Tibial nerve (tissue), 4 donors: Measurements from ENCODE around the gene SH3TC1. TPM values are rescaled to one million over a fixed set of nuclear protein-coding genes. Genes with fewer than 3 reads are reported as not detected.

Experiments used
- DNase-seq, 2 donors: peaks; one replicate each; pipeline ENCODE4 v3.0.0-alpha.2; 2019; ENCODE audit warnings: low spot score in 2 of 2
- H3K27ac ChIP-seq, 4 donors: fragments of 200-600 bp; sonication (generic) in 3 of 4; one replicate each; pipeline ENCODE4 v1.5.1; 2017 to 2019; ENCODE audit warnings: mild to moderate bottlenecking in 1 of 4
- H3K27me3 ChIP-seq, 2 donors: fragments of 200-600 bp; sonication (generic) in 1 of 2; one replicate each; pipeline versions ENCODE4 v1.5.1 to v1.6.0; 2017 to 2019
- H3K36me3 ChIP-seq, 3 donors: fragments of 200-600 bp; sonication (generic); one replicate each; pipeline ENCODE4 v1.5.1; 2018 to 2019
- H3K4me1 ChIP-seq, 4 donors: fragments of 200-600 bp; sonication (generic) in 3 of 4; one replicate each; pipeline ENCODE4 v1.5.1; 2017 to 2019
- H3K4me3 ChIP-seq, 4 donors: fragments of 200-600 bp; sonication (generic) in 3 of 4; one replicate each; pipeline ENCODE4 v1.5.1; 2017 to 2019; ENCODE audit warnings: mild to moderate bottlenecking in 1 of 4, moderate library complexity in 1 of 4
- H3K9me3 ChIP-seq, 4 donors: fragments of 200-600 bp; sonication (generic) in 3 of 4; one replicate each; pipeline ENCODE4 v1.5.1; 2017 to 2019
- CTCF ChIP-seq, 5 experiments: fragments of 200-600 bp in 3 of 5; fragments of 450-650 bp in 2 of 5; sonication (generic) in 3 of 5; IDR thresholded peaks; one replicate each; pipeline ENCODE4 v1.5.1; 2016 to 2019; ENCODE audit warnings: antibody characterized with exemption in 5 of 5, mild to moderate bottlenecking in 3 of 5, moderate library complexity in 2 of 5
- EP300 ChIP-seq, 2 donors: sonication (generic); formaldehyde crosslinking; IDR thresholded peaks; one replicate each; pipeline ENCODE4 v1.6.1; 2017; ENCODE audit warnings: antibody characterized with exemption in 2 of 2, mild to moderate bottlenecking in 1 of 2
- POLR2A ChIP-seq, 2 donors: fragments of 450-650 bp; IDR thresholded peaks; one replicate each; pipeline ENCODE4 v1.6.1; 2017; ENCODE audit warnings: antibody characterized with exemption in 2 of 2, mild to moderate bottlenecking in 2 of 2, moderate library complexity in 2 of 2
- WGBS, 2 donors: methylation state at CpG; one replicate each; pipeline ENCODE4 v1.1.5; 2018; 5-methylcytosine and 5-hydroxymethylcytosine counted together
- total RNA-seq, 4 donors: library from RNA; depleted of rRNA; stranded (reverse); fragments of >200 nt; gene quantifications; one replicate each; pipeline ENCODE4 v1.1.0, GENCODE V29; 2016

Gene SH3TC1
- total RNA-seq, 4 donors from 2014 or later: 31.6 to 176 (median 69.7) TPM

- H3K27me3 ChIP-seq: no peaks in the 10 kb centered on the region
- 78 to 86% methylated on average over 13 of the region's 13 CpGs for WGBS, 2 donors
- H3K36me3 ChIP-seq: peaks cover 0 to 17% (median 0%) of the 10 kb centered on the region in 3 donors
- no peaks in the 10 kb centered on the region for H3K9me3 ChIP-seq
- no peak overlapping the region for H3K27ac ChIP-seq
- DNase-seq: no peak
- TF ChIP-seq EP300 (IDR thresholded peaks at IDR 0.05) (no peak), POLR2A (IDR thresholded peaks at IDR 0.05) (no peak), CTCF (IDR thresholded peaks at IDR 0.05) (no peak)
- H3K4me3 ChIP-seq: no peak overlapping the region
- peaks cover 0 to 9% (median 0%) of the 10 kb centered on the region in 4 donors for H3K4me1 ChIP-seq
These were observed 15.0 kb downstream of the SH3TC1 start for GRCh38 chr4:8214136-8214535.

GRCh38 chr4:8215001-8215427 is 15.9 kb downstream of the SH3TC1 start:
- Histone ChIP-seq H3K36me3 (peaks cover 0 to 26% (median 0%) of the 10 kb centered on the region in 3 donors), H3K9me3 (no peaks in the 10 kb centered on the region), H3K27me3 (no peaks in the 10 kb centered on the region), H3K4me3 (no peak overlapping the region), H3K27ac (no peak overlapping the region), H3K4me1 (peaks cover 0 to 9% (median 0%) of the 10 kb centered on the region in 4 donors)
- no peak for DNase-seq
- TF ChIP-seq EP300 (IDR thresholded peaks at IDR 0.05): peak in 1 of 2 donors; percentile 61
- no peak for TF ChIP-seq CTCF (IDR thresholded peaks at IDR 0.05)
- TF ChIP-seq POLR2A (IDR thresholded peaks at IDR 0.05): no peak
- WGBS, 2 donors: 46 to 50% methylated on average over 12 of the region's 12 CpGs

GRCh38 chr4:8215641-8216442 is 16.8 kb downstream of the SH3TC1 start:
- H3K4me1 ChIP-seq: peaks cover 0 to 13% (median 0%) of the 10 kb centered on the region in 4 donors
- peaks cover 0 to under 1% (median 0%) of the 10 kb centered on the region in 4 donors for H3K9me3 ChIP-seq
- H3K27me3 ChIP-seq: no peaks in the 10 kb centered on the region
- no peak overlapping the region for H3K4me3 ChIP-seq
- H3K27ac ChIP-seq: no peak overlapping the region
- TF ChIP-seq CTCF (IDR thresholded peaks at IDR 0.05) (no peak), EP300 (IDR thresholded peaks at IDR 0.05) (no peak), POLR2A (IDR thresholded peaks at IDR 0.05) (no peak)
- 70 to 86% methylated on average over 22 to 23 of the region's 23 CpGs for WGBS, 2 donors
- H3K36me3 ChIP-seq: peaks cover 0 to 34% (median 0%) of the 10 kb centered on the region in 3 donors
- no peak for DNase-seq

- Histone ChIP-seq H3K36me3 (peaks cover 0 to 36% (median 0%) of the 10 kb centered on the region in 3 donors), H3K27me3 (no peaks in the 10 kb centered on the region), H3K27ac (no peak overlapping the region), H3K4me1 (peaks cover 0 to 13% (median 0%) of the 10 kb centered on the region in 4 donors), H3K4me3 (no peak overlapping the region), H3K9me3 (peaks cover 0 to 4% (median 0%) of the 10 kb centered on the region in 4 donors)
- no peak for DNase-seq
- no peak for TF ChIP-seq EP300 (IDR thresholded peaks at IDR 0.05)
- TF ChIP-seq CTCF (IDR thresholded peaks at IDR 0.05): no peak
- TF ChIP-seq POLR2A (IDR thresholded peaks at IDR 0.05): no peak
- WGBS, 2 donors: 75 to 85% methylated on average over 14 to 22 of the region's 28 CpGs
These were observed 17.6 kb downstream of the SH3TC1 start for GRCh38 chr4:8216443-8217245.

- WGBS, 2 donors: 86 to 92% methylated on average over 5 of the region's 6 CpGs
- no peaks in the 10 kb centered on the region for H3K27me3 ChIP-seq
- no peak overlapping the region for H3K27ac ChIP-seq
- TF ChIP-seq POLR2A (IDR thresholded peaks at IDR 0.05) (no peak), CTCF (IDR thresholded peaks at IDR 0.05) (no peak), EP300 (IDR thresholded peaks at IDR 0.05) (no peak)
- DNase-seq: no peak
- H3K9me3 ChIP-seq: peaks cover 0 to 4% (median 0%) of the 10 kb centered on the region in 4 donors
- peaks cover 0 to 36% (median 0%) of the 10 kb centered on the region in 3 donors for H3K36me3 ChIP-seq
- no peak overlapping the region for H3K4me3 ChIP-seq
- peaks cover 0 to 13% (median 0%) of the 10 kb centered on the region in 4 donors for H3K4me1 ChIP-seq
These were observed 18.1 kb downstream of the SH3TC1 start for GRCh38 chr4:8217246-8217511.
